HPDE6-E6E7 (cell line): ENCODE data around the gene SLC31A1.
A peak's percentile ranks its signal among the peaks of the same experiment; 100 is the strongest.
"Not testable (repeated sequence)": the region's sequence is repeated elsewhere in the genome, so short reads cannot be mapped to it uniquely, and the experiment has no call there.

Source experiments
- DNase-seq: peaks from one replicate; pipeline ENCODE4 v3.0.0; 2011; ENCODE audit warnings: missing footprints; ENCODE audit errors: extremely low spot score

Gene SLC31A1

DNA sequence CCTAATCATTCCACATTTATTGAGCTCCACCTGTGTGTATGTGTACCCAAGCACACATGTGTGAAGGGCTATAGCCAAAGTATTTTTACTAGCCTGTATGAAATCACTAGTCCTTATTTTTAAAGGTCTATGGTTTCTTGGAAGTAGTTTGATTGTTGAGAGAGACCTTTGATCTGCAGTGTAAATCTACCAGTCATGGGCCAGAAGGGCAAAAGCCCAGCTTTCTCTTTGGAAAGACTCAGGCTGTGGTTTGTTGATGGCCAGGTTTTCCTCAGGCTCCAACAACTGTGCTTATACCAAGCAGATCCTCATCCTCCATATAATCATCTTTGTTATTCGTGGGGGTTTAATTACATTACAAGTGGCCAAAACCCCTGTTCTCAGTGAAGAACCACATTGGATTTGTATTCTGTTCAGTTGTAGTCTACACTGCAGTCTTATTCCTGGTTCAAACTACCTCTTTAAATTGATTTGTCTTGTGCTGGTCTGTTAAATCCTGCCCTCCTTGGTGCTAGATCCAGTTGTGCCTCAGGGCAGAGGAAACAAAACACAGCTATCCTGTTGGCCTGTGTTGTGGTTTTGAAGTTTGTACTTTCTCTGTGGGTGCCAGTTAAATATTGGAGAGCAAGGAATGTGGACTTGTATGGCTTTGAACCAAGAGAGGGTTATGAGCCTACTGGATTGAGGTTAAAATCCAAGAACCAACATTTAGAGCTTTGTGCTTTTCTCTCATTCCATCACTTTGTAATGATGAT lies 40.8 kb downstream of the SLC31A1 start:
- no peak for DNase-seq

DNA sequence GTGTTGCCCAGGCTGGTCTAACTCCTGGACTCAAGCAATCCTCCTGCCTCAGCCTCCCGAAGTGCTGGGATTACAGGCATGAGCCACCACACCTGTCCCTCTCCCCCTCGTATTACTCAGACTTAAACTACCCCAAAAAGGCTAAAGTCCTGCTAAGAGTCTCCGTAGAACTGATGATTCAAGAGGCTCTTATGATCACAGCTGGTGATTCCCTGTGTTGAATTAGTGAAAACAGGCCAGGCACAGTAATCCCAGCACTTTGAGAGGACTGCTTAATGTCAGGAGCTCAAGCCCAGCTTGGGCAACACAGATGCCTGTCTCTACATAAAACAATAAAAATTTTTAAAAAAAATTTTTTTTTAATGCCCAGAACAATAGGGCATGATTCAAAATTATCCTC lies 44.8 kb downstream of the SLC31A1 start:
- DNase-seq = no peak

DNA sequence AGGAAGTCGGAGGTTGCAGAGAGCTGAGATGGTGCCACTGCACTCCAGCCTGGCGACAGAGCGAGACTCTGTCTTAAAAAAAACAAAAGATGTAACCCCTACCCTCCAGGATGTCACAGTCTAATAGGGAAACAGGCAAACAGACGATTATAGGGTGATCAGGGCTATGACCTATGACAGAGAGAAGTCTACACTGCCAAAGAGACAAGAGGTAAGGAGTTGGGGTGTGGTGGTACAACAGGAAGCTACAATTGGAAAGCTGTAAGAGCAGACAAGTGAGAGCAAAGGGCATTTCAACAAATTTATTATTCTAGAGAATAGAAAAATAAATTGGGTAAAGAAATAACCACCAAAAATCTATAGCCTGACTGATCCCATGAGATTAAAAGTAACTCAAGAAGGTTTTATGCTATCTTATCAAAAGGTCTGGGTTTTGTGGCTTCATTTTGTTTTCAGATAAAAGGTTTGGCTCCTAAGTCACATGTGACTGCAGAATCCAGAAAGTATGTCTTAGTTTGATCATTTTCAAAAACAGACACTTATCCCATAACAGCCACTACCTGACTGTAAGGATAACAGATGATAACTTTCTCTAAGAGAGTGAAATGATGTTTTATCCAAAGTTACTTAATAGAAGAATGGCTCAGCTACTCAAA lies 46.7 kb downstream of the SLC31A1 start:
- no peak for DNase-seq

DNA sequence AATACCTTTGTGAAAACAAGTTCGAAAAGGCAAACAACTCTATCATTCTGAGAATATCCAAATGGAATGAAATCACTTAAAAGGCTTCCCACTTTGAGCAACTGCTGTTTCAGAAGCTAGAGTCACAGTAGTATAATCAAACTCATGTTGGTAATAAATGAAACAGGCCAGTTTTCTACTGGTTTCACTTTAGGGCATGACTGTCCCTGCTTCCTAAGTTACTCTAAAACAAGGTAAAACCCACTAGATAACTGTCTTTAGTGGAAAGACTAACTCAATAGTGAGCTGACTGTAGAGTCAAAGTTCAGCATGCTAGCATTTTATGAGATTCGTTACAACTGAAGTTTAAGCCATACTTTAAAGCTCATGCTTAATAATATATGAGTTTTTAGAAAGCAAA lies 48.0 kb downstream of the SLC31A1 start:
- DNase-seq = no peak

DNA sequence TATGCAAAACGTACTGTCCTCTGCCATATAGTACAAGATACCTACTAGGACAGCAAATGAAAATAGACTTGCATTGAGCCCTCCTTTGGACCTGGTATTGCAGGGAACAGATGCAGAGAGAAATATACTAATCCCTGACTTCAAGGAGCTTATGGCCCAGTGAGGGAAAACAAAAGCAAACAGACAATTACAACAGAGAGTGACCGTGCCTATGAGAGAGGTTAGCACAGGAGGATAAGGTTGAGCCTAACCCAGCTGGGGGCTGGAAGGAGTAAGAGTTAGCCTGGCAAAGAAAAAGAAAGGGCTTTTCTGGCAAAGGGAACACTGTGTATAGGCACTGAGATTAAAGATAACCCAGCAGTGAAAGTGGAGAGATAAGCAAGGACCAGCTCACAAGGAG lies 48.5 kb downstream of the SLC31A1 start:
- DNase-seq = no peak

DNA sequence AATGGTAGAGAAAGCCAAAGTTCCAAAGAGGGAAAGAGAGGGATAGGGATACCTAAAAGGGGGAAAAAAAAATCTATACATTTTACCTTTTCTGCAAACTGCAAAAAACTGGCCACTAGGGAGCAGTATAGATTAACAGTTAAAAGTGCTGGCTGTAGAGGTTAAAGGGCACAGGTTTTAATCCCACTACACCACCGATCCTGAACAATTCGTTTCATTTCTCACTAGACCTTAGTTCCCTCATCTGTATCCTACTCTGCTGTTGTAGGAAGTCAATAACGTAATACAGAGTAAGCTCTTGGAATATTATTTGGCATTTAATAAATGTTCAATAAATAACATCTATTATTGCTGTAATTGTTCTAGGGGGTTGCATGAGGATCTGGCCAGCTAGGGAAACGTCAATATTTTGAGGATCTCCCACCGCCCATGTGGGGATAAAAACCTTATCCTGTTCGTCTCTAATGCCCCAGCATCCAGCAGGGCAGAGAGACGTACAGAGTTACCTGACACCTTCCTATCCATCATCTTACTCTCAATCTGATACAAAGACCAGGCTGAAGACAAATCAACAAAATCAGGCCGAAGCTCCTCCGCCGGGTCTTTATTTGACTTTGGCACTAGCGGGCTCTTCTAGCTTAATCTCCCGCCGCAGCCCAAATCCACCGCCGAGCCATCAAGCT lies 53.3 kb downstream of the SLC31A1 start:
- peak; percentile 38 for DNase-seq

DNA sequence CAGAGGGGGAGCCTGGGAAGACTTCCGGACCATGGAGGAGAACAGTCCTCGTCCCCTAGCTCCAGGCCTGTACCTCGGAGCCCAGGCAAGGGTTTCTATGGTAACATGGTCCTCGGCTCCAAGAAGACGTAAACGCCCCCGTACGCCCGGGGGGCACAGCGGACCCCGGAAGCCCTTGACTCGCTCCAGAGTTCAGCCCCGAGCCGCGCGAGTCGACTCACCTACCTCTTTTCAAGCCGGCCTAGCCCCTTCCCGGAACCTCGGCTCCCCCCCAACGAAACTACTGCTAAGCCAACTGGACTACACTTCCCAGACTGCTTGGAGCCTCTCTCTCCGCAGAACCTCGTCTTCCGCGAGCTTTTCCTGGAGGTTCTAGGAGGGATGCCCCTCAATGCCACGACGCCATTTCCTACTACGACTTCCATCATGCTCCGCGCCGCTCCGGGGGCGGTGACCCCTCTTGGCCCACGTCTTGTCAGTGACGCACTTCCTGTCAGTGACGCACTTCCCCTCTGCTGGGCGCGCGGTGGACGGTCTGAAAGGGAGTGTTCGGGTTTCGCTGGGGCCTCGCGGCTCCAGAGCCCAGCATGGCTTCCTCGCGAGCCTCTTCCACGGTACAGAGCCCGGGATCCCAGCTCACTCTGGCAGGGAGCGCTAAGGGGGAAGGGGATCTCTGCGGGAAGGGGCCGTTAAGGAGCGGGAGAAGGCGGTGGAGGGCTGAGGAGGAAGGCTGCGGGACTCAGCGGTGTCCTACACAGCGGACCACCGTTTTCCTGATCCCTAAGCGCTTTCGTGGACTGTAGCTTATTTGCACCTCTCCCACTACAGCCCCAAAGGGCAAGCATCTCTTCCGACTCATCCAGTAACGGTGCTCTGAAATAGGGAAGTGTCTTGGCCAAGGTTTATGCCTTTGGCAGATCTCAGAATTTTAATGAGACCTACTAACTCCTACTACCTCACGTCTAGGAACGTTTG lies 54.1 kb downstream of the SLC31A1 start, which contains the start of the genes CDC26 and PRPF4:
TSS of gene CDC26 (minus strand) at position 416 of the 975 bp plus-strand sequence. CDS start 3,065 bp downstream, outside the sequence.
TSS of gene PRPF4 (plus strand) at position 502 of the 975 bp plus-strand sequence. CDS start at position 588, 86 bp downstream.
- peak; percentile 96 for DNase-seq

DNA sequence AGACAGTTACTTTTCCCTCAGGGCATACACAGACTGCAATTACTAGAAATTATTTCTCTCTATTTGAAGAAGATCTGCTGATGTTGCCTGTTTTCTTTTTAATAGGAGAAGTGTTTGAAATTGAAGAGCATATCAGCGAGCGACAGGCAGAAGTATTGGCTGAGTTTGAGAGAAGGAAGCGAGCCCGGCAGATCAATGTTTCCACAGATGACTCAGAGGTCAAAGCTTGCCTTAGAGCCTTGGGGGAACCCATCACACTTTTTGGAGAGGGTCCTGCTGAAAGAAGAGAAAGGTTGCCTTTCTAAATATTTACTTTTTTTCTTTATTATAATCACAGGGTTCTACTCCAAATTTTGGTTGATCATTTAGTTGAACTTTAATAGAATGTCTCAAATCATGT lies 57.5 kb downstream of the SLC31A1 start:
- no peak for DNase-seq

DNA sequence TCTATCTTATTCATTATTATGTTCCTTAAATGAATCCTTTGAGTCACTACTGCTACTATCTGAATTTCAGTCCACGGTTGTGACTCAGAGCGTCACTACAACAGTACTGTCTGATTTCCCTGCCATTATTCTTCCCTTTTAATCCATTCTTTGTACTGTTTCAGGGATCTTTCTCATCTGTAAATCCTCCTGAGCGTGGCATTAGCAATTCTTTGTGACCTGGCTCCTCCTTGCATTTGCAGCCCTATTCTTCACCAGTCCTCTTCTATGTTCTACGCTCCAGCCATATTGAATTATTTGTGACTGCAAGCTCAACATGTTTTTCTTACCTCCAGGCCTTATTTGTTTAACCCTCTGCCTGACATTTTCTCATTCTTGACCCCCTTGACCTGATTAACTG lies 60.0 kb downstream of the SLC31A1 start:
- no peak for DNase-seq

DNA sequence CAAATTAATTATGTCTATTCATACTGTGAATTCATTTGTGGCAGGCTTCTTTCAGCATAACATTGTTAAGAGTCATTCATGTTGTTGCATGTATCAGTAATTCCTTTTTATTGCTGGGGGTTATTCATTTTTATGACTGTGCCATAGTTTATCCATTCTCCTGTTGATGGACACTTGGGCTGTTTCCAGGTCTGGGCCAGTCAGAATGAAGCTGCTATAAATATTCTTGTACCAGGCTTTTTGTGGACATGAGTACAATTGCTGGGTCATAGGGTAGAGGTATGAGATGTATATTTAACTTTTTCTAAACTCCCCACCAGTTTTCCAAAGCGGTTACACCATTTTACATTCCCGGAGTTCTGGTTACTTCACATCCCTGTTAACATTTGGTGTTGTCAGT lies 67.7 kb downstream of the SLC31A1 start:
- no peak for DNase-seq

DNA sequence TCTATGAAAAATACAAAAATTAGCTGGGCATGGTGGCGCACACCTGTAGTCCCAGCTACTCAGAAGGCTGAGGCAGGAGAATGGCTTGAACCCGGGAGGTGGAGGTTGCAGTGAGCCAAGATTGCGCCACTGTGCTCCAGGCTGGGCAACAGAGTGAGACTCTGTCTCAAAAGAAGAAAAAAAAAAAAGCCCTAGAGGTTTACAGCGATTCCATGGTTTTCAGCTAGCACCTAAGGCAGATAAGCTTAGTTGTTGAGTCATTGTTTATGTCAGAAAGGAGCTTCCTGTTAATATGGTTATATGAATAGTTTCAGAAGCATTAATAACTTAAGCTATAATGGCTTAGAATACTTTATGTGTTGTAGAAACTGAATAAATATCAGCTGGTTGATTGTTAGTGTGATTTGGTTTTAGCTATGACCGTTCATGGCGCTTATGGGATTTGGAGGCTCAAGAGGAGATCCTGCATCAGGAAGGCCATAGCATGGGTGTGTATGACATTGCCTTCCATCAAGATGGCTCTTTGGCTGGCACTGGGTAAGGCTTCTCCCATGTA lies 68.8 kb downstream of the SLC31A1 start:
- DNase-seq = no peak

DNA sequence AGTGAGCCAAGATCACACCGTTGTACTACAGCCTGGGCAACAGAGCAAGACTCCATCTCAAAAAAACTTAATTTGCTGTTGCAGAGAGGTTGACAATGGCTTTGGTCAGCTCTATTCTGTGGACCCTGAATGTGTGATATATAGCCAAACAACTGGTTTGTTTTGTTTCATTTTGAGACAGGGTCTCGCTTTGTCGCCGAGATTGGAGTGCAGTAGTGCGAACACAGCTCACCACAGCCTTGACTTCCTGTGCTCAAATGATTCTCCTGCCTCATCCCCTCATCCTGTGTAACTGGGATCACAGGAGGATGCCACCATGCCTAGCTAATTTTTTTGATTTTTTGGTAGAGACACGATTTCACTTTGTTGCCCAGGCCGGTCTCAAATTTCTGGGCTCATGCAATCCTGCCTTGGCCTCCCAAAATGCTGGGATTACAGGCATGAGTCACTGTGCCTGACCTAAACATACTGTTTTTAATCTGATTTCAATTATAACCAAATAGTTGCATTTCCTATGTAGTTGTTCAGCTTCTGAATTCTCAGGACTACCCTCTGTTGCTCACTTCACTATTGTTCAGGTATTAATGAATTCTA lies 72.0 kb downstream of the SLC31A1 start:
- DNase-seq = no peak

DNA sequence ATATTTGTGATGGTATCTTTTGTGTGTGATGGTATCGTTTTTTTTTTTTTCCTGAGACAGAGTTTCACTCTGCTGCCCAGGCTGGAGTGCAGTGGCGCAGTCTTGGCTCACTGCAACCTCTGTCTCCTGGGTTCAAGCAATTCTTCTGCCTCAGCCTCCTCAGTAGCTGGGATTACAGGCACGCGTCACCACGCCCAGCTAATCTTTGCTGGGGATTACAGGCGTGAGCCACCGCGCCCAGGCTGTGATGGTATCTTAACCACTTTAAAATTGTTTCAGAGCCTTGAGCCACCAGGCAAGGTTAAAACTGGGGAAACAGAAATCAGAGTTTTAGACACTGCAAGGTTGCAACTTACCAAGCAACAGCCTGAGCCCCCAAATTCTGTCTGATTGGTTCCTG lies 74.9 kb downstream of the SLC31A1 start:
- DNase-seq = not testable (repeated sequence)

DNA sequence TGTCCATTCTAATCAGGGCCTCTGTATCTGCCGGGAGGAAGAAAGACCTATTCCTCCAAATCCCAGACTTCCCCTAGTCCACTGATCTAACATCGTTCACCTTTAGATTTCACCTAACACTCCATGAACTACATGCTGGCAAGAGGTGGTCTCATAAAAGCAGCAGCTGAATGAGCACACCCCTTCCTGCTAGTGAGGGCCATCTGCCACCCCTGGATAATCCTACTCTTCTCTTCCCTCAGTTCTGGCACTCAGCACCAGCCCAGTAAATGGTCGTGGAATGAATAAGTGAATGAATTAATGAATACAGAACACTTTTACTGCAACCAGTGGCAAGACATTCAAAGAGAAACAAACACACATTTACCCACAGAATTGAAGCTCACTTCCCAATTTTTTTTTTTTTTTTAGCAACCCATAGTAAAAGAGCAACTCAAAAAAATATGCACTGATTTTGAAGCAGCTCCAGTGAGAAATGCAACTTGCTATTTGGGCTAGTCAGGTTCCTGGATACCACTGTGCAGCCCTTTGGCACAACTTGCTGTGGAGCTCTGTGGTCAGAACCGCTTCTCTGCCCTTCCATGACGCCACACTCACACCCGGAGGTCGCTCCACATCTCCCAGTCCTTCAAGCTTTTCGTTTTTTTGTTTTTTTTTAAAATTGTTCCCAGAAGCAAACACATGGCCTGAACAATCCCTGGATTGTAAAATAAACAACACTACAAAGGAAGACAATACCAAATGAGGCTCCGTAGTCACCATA lies 75.6 kb downstream of the SLC31A1 start:
- no peak for DNase-seq

DNA sequence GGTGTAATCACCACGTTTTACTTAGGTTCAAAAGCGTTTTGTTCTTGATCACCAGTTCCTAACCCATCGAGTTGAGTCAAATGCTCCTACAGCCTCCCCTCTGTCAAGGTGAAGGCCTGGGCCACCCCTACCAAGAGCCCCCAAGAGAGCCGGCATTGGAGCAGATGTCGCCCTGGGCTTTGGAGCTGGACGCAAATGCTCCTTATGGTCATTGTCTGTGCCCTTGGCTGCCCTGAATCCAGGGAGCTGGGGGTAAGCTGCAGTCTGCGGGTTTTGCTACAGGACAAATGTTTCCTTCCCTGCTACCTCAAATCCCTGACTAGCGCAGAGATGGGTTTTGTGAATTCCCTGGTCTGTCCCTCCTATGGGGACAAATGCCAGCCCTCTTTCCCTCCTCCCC lies 77.0 kb downstream of the SLC31A1 start:
- DNase-seq = no peak

DNA sequence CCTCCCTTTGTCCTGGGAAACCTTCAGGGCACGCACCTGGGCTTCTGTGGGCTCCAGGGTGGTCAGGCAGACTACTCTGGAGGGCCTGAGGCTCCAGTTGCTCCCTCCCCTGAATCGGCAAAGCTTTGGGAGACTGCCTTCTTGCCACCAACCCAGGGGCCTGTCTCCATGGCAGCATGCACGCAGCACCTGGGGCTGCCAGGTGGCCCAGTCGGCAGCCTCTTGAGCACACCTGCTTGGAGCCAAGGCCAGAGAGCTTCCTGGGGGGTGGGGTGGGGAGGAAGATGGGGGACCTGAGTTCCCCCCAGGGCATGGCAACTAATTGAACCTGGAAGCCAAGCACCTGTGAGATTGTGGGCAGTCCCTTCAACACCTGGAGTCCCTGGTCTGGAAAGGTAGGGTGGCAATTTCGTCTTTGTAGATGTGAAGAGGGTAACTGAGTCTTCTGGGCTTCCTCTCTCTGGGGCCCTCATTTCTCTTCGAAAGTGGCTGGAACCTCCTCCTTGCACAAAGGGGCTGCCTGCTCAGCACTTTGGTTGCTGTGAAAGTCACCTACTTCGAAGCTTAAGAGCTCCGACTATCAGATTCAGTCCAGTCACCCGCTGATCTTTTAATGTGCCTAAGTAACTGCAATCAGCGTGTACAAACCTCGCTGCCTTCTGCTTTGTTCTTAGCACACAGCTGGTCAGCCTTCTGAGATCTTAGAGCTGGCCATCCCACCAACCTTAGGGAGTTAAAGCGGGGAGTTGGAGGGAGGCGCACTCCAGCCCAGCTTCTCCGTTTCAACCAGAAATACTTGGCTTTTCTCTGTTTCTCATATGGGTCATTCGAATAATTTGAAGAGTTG lies 77.8 kb downstream of the SLC31A1 start:
- no peak for DNase-seq

DNA sequence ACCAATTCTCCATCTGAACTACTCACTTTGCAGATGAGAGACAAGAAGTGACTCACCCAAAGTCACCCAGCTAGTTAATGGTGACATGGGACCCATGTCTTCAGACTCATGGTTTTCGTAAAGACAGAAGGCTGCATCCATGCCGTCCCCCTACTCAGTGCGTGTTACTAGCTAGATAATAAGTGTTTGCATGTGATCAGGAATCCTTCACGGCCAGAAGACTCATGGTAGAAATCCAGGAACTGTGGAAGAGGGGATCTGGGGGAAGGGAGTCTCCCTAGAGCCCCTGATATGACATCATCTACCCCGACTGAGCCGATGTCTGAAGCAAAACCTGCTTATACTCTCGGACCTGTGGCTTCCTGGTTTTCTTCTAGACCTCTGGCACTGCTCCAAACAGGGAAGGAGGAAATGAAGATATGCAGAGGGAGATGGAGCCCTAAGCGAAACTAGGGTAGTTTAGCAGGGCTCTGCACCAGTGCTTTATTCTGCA lies 78.5 kb downstream of the SLC31A1 start:
- no peak for DNase-seq

DNA sequence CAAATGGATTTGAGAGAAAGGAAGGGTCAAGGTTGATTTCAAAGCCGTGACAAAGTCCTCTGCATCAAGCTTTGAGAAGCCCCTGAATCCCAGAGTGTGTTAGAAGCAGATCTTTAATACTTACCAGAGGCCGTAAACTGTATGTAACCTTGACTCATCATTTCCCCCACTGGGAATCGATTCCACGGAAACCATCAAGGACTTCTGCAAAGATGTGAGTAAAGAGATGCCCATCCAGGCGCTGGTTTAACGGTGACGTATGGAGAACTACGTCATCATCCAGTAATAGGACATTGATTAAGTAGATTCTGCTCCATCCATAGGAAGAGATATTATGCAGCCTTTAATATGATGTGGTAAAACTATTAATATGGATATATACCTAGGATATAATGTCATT lies 80.2 kb downstream of the SLC31A1 start:
- DNase-seq = no peak
